ENCODE results near the gene DENND6B. TPM values are rescaled to one million over a fixed set of nuclear protein-coding genes. Genes with fewer than 3 reads are reported as not detected.

DENND6B gene
- total RNA-seq, 1 donor from 2014 or later = 32.1 TPM

- H3K9me3 Mint-ChIP-seq (ENCODE audit: unreplicated experiment) = peaks cover 3% of the 10 kb centered on the region
- H3K36me3 Mint-ChIP-seq (ENCODE audit: unreplicated experiment) = no peaks in the 10 kb centered on the region
- no peak for TF ChIP-seq CTCF (IDR thresholded peaks at IDR 0.05; ENCODE audit: partially characterized antibody, unreplicated experiment)
- DNase-seq = no peak
- no peak overlapping the region for H3K4me3 Mint-ChIP-seq (ENCODE audit: unreplicated experiment)
- H3K27me3 Mint-ChIP-seq (ENCODE audit: unreplicated experiment) = no peaks in the 10 kb centered on the region
- H3K4me1 Mint-ChIP-seq (ENCODE audit: low read depth, unreplicated experiment) = peaks cover 3% of the 10 kb centered on the region
- H3K27ac Mint-ChIP-seq (ENCODE audit: unreplicated experiment) = no peak overlapping the region
These were observed 36.7 kb downstream of the DENND6B start for GRCh38 chr22:50289942-50290630.

- Mint-ChIP-seq H3K36me3 (ENCODE audit: unreplicated experiment) (no peaks in the 10 kb centered on the region), H3K27ac (ENCODE audit: unreplicated experiment) (no peak overlapping the region), H3K4me1 (ENCODE audit: low read depth, unreplicated experiment) (peaks cover 3% of the 10 kb centered on the region), H3K4me3 (ENCODE audit: unreplicated experiment) (no peak overlapping the region), H3K27me3 (ENCODE audit: unreplicated experiment) (no peaks in the 10 kb centered on the region), H3K9me3 (ENCODE audit: unreplicated experiment) (peaks cover 3% of the 10 kb centered on the region)
- no peak for DNase-seq
- TF ChIP-seq CTCF (IDR thresholded peaks at IDR 0.05; ENCODE audit: partially characterized antibody, unreplicated experiment) = no peak
These were observed 37.5 kb downstream of the DENND6B start for GRCh38 chr22:50289151-50289941.

GRCh38 chr22:50287731-50288130 lies 39.1 kb downstream of the DENND6B start:
- no peak for TF ChIP-seq CTCF (IDR thresholded peaks at IDR 0.05; ENCODE audit: partially characterized antibody, unreplicated experiment)
- Mint-ChIP-seq H3K36me3 (ENCODE audit: unreplicated experiment) (no peaks in the 10 kb centered on the region), H3K4me3 (ENCODE audit: unreplicated experiment) (no peak overlapping the region), H3K9me3 (ENCODE audit: unreplicated experiment) (peaks cover 3% of the 10 kb centered on the region), H3K27ac (ENCODE audit: unreplicated experiment) (no peak overlapping the region), H3K4me1 (ENCODE audit: low read depth, unreplicated experiment) (peaks cover 3% of the 10 kb centered on the region), H3K27me3 (ENCODE audit: unreplicated experiment) (no peaks in the 10 kb centered on the region)
- no peak for DNase-seq

GRCh38 chr22:50286701-50287318 lies 40.0 kb downstream of the DENND6B start:
- Mint-ChIP-seq H3K4me1 (ENCODE audit: low read depth, unreplicated experiment) (no peaks in the 10 kb centered on the region), H3K27ac (ENCODE audit: unreplicated experiment) (no peak overlapping the region), H3K9me3 (ENCODE audit: unreplicated experiment) (no peaks in the 10 kb centered on the region), H3K36me3 (ENCODE audit: unreplicated experiment) (no peaks in the 10 kb centered on the region), H3K4me3 (ENCODE audit: unreplicated experiment) (no peak overlapping the region), H3K27me3 (ENCODE audit: unreplicated experiment) (no peaks in the 10 kb centered on the region)
- DNase-seq = no peak
- no peak for TF ChIP-seq CTCF (IDR thresholded peaks at IDR 0.05; ENCODE audit: partially characterized antibody, unreplicated experiment)
